NCI-H460 (cell line): ENCODE results near the gene MTA1. TPM values are rescaled to one million over a fixed set of nuclear protein-coding genes. Genes with fewer than 3 reads are reported as not detected.

ENCODE experiments used
- DNase-seq: peaks from one replicate; pipeline ENCODE4 v3.0.0-alpha.2; 2016; ENCODE audit warnings: low read depth; ENCODE audit errors: extremely low read depth
- total RNA-seq: library from RNA; depleted of rRNA; stranded (reverse); fragments of >200 nt; shearing (Covaris generic); gene quantifications from 2 replicates; pipeline ENCODE4 v1.2.3, GENCODE V29; 2014

MTA1 gene
- total RNA-seq, 1 experiment from 2014 or later, result 77.9 TPM

GRCh38 chr14:105440554-105440900, 20.9 kb downstream of the MTA1 start:
- no peak for DNase-seq

GRCh38 chr14:105440992-105441391, 21.4 kb downstream of the MTA1 start:
- no peak for DNase-seq

- no peak for DNase-seq
Observed at GRCh38 chr14:105442125-105442524, 22.5 kb downstream of the MTA1 start.

GRCh38 chr14:105442834-105443233, 23.2 kb downstream of the MTA1 start:
- no peak for DNase-seq

GRCh38 chr14:105444859-105445258, 25.2 kb downstream of the MTA1 start:
- no peak for DNase-seq

- no peak for DNase-seq
Observed at GRCh38 chr14:105445290-105445689, 25.7 kb downstream of the MTA1 start.

- DNase-seq, result no peak
Observed at GRCh38 chr14:105445901-105446845, 26.5 kb downstream of the MTA1 start.

GRCh38 chr14:105446971-105447370, 27.3 kb downstream of the MTA1 start:
- DNase-seq, result no peak

- DNase-seq, result no peak
Observed at GRCh38 chr14:105447651-105448640, 28.3 kb downstream of the MTA1 start.

GRCh38 chr14:105448706-105449111, 29.1 kb downstream of the MTA1 start:
- peak; percentile 54 for DNase-seq

GRCh38 chr14:105449276-105450122, 29.9 kb downstream of the MTA1 start:
- DNase-seq, result no peak

- no peak for DNase-seq
Observed at GRCh38 chr14:105450123-105450505, 30.5 kb downstream of the MTA1 start.

GRCh38 chr14:105450864-105451720, 31.5 kb downstream of the MTA1 start:
- DNase-seq, result no peak

- no peak for DNase-seq
Observed at GRCh38 chr14:105452963-105453362, 33.3 kb downstream of the MTA1 start.

- no peak for DNase-seq
Observed at GRCh38 chr14:105453847-105454246, 34.2 kb downstream of the MTA1 start.

- no peak for DNase-seq
Observed at GRCh38 chr14:105455086-105455640, 35.5 kb downstream of the MTA1 start.

- DNase-seq, result no peak
Observed at GRCh38 chr14:105455766-105456660, 36.4 kb downstream of the MTA1 start.
